OCI-LY7 (cell line): Measurements from ENCODE around the gene ZNF628.

Experiments used
- CTCF ChIP-seq: fragments of 200-600 bp; sonication (generic); conservative IDR thresholded peaks from 2 replicates; pipeline ENCODE4 v1.5.1; 2014; ENCODE audit warnings: mild to moderate bottlenecking, antibody characterized with exemption, low read length, moderate library complexity, mixed read lengths
- EZH2phosphoT487 ChIP-seq: fragments of 200-600 bp; sonication (generic); IDR thresholded peaks from 2 replicates; pipeline ENCODE4 v1.6.1; 2018; ENCODE audit warnings: low read depth, borderline replicate concordance, mild to moderate bottlenecking, mixed run types, antibody characterized with exemption, low read length, moderate library complexity, mixed read lengths

GRCh38 chr19:55482967-55483705, 6.7 kb downstream of the ZNF628 start:
- TF ChIP-seq CTCF (no peak), EZH2phosphoT487 (no peak)
